Mesenchymal stem cell (in vitro differentiated cells and primary cell): ENCODE results near the gene TMEM97.

Experiments used
- DNase-seq: peaks from one replicate; pipeline ENCODE4 v3.0.0-alpha.2; 2013
- H2AFZ ChIP-seq: one replicate; pipeline ENCODE4 v1.6.1; 2013; ENCODE audit warnings: low read depth, mild to moderate bottlenecking, control low read depth, inconsistent platforms, low read length, moderate library complexity
- H2AK5ac ChIP-seq: 2 replicates; pipeline ENCODE4 v1.6.1; 2013; ENCODE audit warnings: low read length, moderate library complexity, mild to moderate bottlenecking, inconsistent platforms; ENCODE audit not compliant: severe bottlenecking
- H2BK120ac ChIP-seq: one replicate; pipeline ENCODE4 v1.6.1; 2013; ENCODE audit warnings: low read depth, mild to moderate bottlenecking, inconsistent platforms, low read length, moderate library complexity
- H2BK12ac ChIP-seq, 2 experiments: one replicate each; pipeline ENCODE4 v1.6.1; 2013; ENCODE audit warnings: inconsistent platforms in 2 of 2, low read length in 2 of 2, mild to moderate bottlenecking in 2 of 2, moderate library complexity in 2 of 2, control low read depth in 1 of 2
- H2BK15ac ChIP-seq: one replicate; pipeline ENCODE4 v1.6.1; 2013; ENCODE audit warnings: mild to moderate bottlenecking, low read depth, inconsistent platforms; ENCODE audit not compliant: poor library complexity, severe bottlenecking
- H2BK5ac ChIP-seq: 2 replicates; pipeline ENCODE4 v1.6.1; 2013; ENCODE audit warnings: low read depth, mild to moderate bottlenecking, low read length, control low read depth, inconsistent platforms; ENCODE audit not compliant: poor library complexity, severe bottlenecking
- H3K14ac ChIP-seq, 2 experiments: one replicate each; pipeline ENCODE4 v1.6.1; 2013; ENCODE audit warnings: inconsistent platforms in 2 of 2, low read length in 2 of 2, control low read depth in 1 of 2, mild to moderate bottlenecking in 1 of 2, moderate library complexity in 1 of 2
- H3K18ac ChIP-seq, 2 experiments: one replicate each; pipeline ENCODE4 v1.6.1; 2013; ENCODE audit warnings: inconsistent platforms in 2 of 2, low read length in 2 of 2, control low read depth in 1 of 2, low read depth in 1 of 2, mild to moderate bottlenecking in 1 of 2
- H3K23ac ChIP-seq, 2 experiments: one replicate each; pipeline ENCODE4 v1.6.1; 2013; ENCODE audit warnings: inconsistent platforms in 2 of 2, low read length in 2 of 2, mild to moderate bottlenecking in 2 of 2, moderate library complexity in 2 of 2, control low read depth in 1 of 2
- H3K27ac ChIP-seq: 2 replicates; pipeline ENCODE4 v1.5.1; 2013; ENCODE audit warnings: mild to moderate bottlenecking, moderate library complexity, low read length, control low read depth, inconsistent platforms; ENCODE audit not compliant: poor library complexity, severe bottlenecking
- H3K27me3 ChIP-seq, 2 experiments: 2 replicates each; pipeline versions ENCODE4 v1.6.1 to v1.7.0; 2013; ENCODE audit warnings: low read length in 2 of 2, mild to moderate bottlenecking in 2 of 2, moderate library complexity in 2 of 2, control low read depth in 1 of 2, inconsistent platforms in 1 of 2; ENCODE audit not compliant: control insufficient read depth in 1 of 2, insufficient read depth in 1 of 2
- H3K36me3 ChIP-seq, 2 experiments: 2 replicates each; pipeline versions ENCODE4 v1.6.1 to v1.7.0; 2013; ENCODE audit warnings: low read length in 2 of 2, control low read depth in 1 of 2, inconsistent platforms in 1 of 2, low read depth in 1 of 2, mild to moderate bottlenecking in 1 of 2; ENCODE audit not compliant: insufficient read depth in 2 of 2, control insufficient read depth in 1 of 2
- H3K4ac ChIP-seq, 2 experiments: one replicate each; pipeline ENCODE4 v1.6.1; 2013; ENCODE audit warnings: inconsistent platforms in 2 of 2, low read length in 2 of 2, mild to moderate bottlenecking in 2 of 2, moderate library complexity in 2 of 2, control low read depth in 1 of 2, low read depth in 1 of 2
- H3K4me1 ChIP-seq: 2 replicates; pipeline ENCODE4 v1.6.1; 2013; ENCODE audit warnings: low read depth, low read length, control low read depth; ENCODE audit not compliant: control insufficient read depth, insufficient read depth
- H3K4me2 ChIP-seq: 2 replicates; pipeline ENCODE4 v1.6.1; 2013; ENCODE audit warnings: low read length, mild to moderate bottlenecking, inconsistent platforms; ENCODE audit not compliant: poor library complexity, severe bottlenecking
- H3K4me3 ChIP-seq, 2 experiments: 2 replicates each; pipeline versions ENCODE4 v1.5.1 to v1.7.0; 2013; ENCODE audit warnings: low read length in 2 of 2, mild to moderate bottlenecking in 2 of 2, control low read depth in 1 of 2, low read depth in 1 of 2; ENCODE audit not compliant: insufficient read depth in 1 of 2
- H3K79me1 ChIP-seq: replicated peaks from 2 replicates; pipeline ENCODE4 v1.6.1; 2013; ENCODE audit warnings: mild to moderate bottlenecking, control low read depth, low read length, inconsistent platforms; ENCODE audit not compliant: poor library complexity, severe bottlenecking
- H3K9ac ChIP-seq: 2 replicates; pipeline ENCODE4 v1.7.0; 2013; ENCODE audit warnings: mild to moderate bottlenecking, low read length, moderate library complexity
- H3K9me3 ChIP-seq: 2 replicates; pipeline ENCODE4 v1.7.0; 2013; ENCODE audit warnings: mild to moderate bottlenecking, low read length; ENCODE audit not compliant: control insufficient read depth
- H4K8ac ChIP-seq: one replicate; pipeline ENCODE4 v1.6.1; 2013; ENCODE audit warnings: inconsistent platforms, mild to moderate bottlenecking, low read length, moderate library complexity
- H4K91ac ChIP-seq: one replicate; pipeline ENCODE4 v1.6.1; 2013; ENCODE audit warnings: mild to moderate bottlenecking, low read length, inconsistent platforms
- WGBS: methylation state at CpG from one replicate; pipeline ENCODE4 v1.1.7; 2013; ENCODE audit warnings: mixed read lengths; 5-methylcytosine and 5-hydroxymethylcytosine counted together

The TMEM97 gene

DNA sequence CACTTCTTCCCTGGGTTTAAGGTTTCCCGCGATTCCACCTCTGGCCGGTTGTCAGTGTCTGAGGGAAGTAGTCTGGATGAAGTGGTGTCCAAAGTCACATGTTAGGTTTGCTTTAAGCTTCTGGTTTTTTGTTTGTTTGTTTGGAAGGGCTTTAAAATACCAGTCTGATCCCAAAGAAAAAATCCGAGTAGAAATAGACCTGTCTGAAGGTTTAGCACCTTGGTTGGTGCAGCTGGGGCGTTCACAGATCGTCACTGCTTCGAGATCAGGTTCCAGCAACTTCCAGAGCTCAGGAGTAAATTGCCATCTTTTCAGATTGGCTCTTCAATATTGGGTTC is 567 bp downstream of the TMEM97 start:
- peaks cover 15% of the 10 kb centered on the region for H3K4me1 ChIP-seq
- H2AFZ ChIP-seq = no peak overlapping the region
- H3K4me2 ChIP-seq = peak overlapping the region; percentile 96
- H2BK120ac ChIP-seq = no peak overlapping the region
- no peaks in the 10 kb centered on the region for H3K27me3 ChIP-seq
- no peak overlapping the region for H2AK5ac ChIP-seq
- H3K14ac ChIP-seq = no peak overlapping the region
- H3K9me3 ChIP-seq = no peaks in the 10 kb centered on the region
- H3K9ac ChIP-seq = peak overlapping the region; percentile 84
- peak overlapping the region in 1 of 2 experiments; percentile 75 for H3K18ac ChIP-seq
- DNase-seq = no peak
- H3K79me1 ChIP-seq = peaks cover 25% of the 10 kb centered on the region
- H3K27ac ChIP-seq = peak overlapping the region; percentile 37
- H2BK15ac ChIP-seq = no peak overlapping the region
- H4K91ac ChIP-seq = no peak overlapping the region
- under 1% methylated on average over 7 of the region's 7 CpGs for WGBS
- no peak overlapping the region for H3K23ac ChIP-seq
- peak overlapping the region; percentile 74 to 90 for H3K4me3 ChIP-seq
- no peak overlapping the region for H2BK12ac ChIP-seq
- H2BK5ac ChIP-seq = no peak overlapping the region
- no peak overlapping the region for H4K8ac ChIP-seq
- no peak overlapping the region for H3K4ac ChIP-seq
- H3K36me3 ChIP-seq = no peaks in the 10 kb centered on the region

DNA sequence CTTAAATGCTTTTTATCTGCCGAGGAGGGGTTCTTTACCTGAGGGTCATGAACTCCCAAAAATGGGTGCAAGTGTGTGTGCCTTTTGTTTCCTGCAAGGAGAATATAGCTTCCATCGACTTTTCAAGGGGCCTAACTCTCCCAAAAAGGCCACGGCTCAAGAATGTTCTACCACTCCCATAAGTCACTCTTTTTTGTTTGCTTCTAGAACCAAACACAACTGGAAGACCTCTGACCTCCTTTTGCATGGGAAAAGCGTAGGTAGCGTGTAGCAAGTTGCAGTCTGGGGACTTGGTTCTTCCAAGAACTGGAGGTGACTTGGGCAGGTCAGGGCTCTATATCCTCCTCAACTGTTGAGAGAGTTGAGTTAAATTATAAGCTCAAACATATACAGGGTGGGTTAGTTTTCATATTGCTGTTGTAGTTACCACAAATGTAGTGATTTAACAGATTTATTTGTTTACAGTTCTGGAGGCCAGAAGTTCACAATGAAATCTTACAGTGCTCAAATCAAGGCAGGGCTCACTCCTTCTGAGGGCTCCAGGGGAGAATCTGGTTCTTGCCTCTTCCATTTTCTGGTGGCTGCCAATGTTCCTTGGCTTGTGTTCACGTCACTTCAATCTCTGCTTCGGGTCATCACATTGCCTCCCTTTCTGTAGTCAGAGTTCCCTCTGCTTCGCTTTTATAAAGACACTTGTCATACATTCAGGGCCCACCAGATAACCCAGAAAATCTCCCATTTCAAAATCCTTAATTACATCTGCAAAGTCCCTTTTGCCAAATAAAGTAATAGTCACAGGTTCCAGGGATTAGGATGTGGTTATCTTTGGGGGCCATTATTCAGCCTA is 1.4 kb downstream of the TMEM97 start:
- no peak overlapping the region for H2AFZ ChIP-seq
- H2AK5ac ChIP-seq = no peak overlapping the region
- no peak overlapping the region for H2BK15ac ChIP-seq
- peak overlapping the region; percentile 8 for H3K4me2 ChIP-seq
- no peaks in the 10 kb centered on the region for H3K27me3 ChIP-seq
- peaks cover 28% of the 10 kb centered on the region for H3K79me1 ChIP-seq
- no peaks in the 10 kb centered on the region for H3K9me3 ChIP-seq
- WGBS = 63% methylated on average over 8 of the region's 8 CpGs
- H3K4me1 ChIP-seq = peaks cover 15% of the 10 kb centered on the region
- no peak overlapping the region for H4K8ac ChIP-seq
- no peak overlapping the region for H4K91ac ChIP-seq
- DNase-seq = peak; percentile 26
- H3K36me3 ChIP-seq = no peaks in the 10 kb centered on the region
- H3K9ac ChIP-seq = peak overlapping the region; percentile 84
- H3K18ac ChIP-seq = no peak overlapping the region
- H2BK5ac ChIP-seq = no peak overlapping the region
- no peak overlapping the region for H2BK12ac ChIP-seq
- no peak overlapping the region for H3K4ac ChIP-seq
- peak overlapping the region in 1 of 2 experiments; percentile 90 for H3K4me3 ChIP-seq
- H3K27ac ChIP-seq = no peak overlapping the region
- H3K23ac ChIP-seq = no peak overlapping the region
- no peak overlapping the region for H2BK120ac ChIP-seq
- H3K14ac ChIP-seq = no peak overlapping the region

DNA sequence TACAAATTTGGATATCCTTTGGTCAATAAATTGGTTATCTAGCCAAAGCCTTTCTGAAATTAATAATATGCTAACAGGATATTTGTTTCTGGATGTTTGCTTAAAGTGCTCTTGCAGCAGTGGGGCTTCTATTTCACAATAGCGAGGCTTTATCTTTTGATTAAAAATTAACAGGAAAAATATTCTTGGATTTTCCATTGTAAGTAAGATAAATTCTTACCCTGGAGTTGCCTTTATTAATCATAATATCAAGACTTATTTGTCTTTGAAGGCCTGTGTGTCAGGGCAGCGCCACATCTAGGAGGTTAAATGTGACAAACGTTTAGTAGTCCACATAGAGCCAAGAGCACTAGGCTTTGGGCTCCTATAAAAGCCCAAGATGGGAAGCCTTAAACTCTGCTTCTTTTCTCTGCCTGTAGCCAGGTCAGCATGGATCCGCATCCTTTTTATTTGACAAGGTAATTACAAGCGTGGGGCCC is 5.3 kb downstream of the TMEM97 start:
- Histone ChIP-seq H3K14ac (no peak overlapping the region), H3K4ac (no peak overlapping the region), H4K91ac (no peak overlapping the region), H3K27me3 (no peaks in the 10 kb centered on the region), H3K9me3 (no peaks in the 10 kb centered on the region), H2BK5ac (no peak overlapping the region), H2BK12ac (no peak overlapping the region), H3K18ac (no peak overlapping the region), H2AK5ac (no peak overlapping the region), H3K4me1 (peaks cover 10% of the 10 kb centered on the region), H3K27ac (peak overlapping the region; percentile 16), H2BK120ac (no peak overlapping the region), H3K9ac (no peak overlapping the region), H3K36me3 (peaks cover 8 to 39% of the 10 kb centered on the region in 2 experiments), H4K8ac (no peak overlapping the region), H3K4me3 (no peak overlapping the region), H2BK15ac (no peak overlapping the region), H3K4me2 (peak overlapping the region; percentile 29), H3K23ac (no peak overlapping the region), H2AFZ (no peak overlapping the region), H3K79me1 (peaks cover 36% of the 10 kb centered on the region)
- 94% methylated on average over 4 of the region's 5 CpGs for WGBS
- DNase-seq = no peak

DNA sequence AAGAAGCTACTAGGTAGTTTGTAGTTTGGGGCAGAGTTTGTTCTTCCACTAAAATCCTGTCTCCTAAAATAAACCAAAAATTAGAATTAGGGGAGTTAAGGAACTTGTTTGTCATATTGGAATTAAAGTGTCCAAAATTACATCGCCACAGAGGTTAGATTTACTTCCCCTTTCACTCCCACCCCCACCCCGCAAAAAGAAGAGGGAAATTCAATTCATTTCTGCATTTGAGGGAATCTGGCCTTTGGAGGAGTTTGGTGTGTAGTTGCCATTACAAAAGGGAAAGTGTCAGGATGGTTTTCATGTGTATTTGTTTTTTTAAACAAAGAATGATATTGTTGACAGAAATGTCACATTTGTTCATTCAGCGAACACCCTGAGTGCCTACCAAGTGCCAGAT is 5.8 kb downstream of the TMEM97 start:
- Histone ChIP-seq H3K4ac (no peak overlapping the region), H2BK12ac (no peak overlapping the region), H3K18ac (no peak overlapping the region), H2BK120ac (no peak overlapping the region), H3K9ac (no peak overlapping the region), H4K8ac (no peak overlapping the region), H2BK5ac (no peak overlapping the region), H3K4me2 (no peak overlapping the region), H2AK5ac (no peak overlapping the region), H2AFZ (no peak overlapping the region), H3K14ac (peak overlapping the region in 1 of 2 experiments; percentile 21), H3K4me3 (no peak overlapping the region), H3K79me1 (peaks cover 33% of the 10 kb centered on the region), H3K27ac (peak overlapping the region; percentile 16), H3K23ac (no peak overlapping the region), H3K27me3 (no peaks in the 10 kb centered on the region), H2BK15ac (no peak overlapping the region), H4K91ac (no peak overlapping the region), H3K9me3 (no peaks in the 10 kb centered on the region), H3K4me1 (peaks cover 10% of the 10 kb centered on the region), H3K36me3 (peaks cover 11 to 41% of the 10 kb centered on the region in 2 experiments)
- no peak for DNase-seq
- 97% methylated on average over 1 of the region's 3 CpGs for whole genome bisulfite sequencing
